Measurements from ENCODE around the gene ITSN1. TPM values are rescaled to one million over a fixed set of nuclear protein-coding genes. Genes with fewer than 3 reads are reported as not detected.

Gene ITSN1
- total RNA-seq, 2 donors from 2014 or later = 50.9 to 78.6 TPM

DNA sequence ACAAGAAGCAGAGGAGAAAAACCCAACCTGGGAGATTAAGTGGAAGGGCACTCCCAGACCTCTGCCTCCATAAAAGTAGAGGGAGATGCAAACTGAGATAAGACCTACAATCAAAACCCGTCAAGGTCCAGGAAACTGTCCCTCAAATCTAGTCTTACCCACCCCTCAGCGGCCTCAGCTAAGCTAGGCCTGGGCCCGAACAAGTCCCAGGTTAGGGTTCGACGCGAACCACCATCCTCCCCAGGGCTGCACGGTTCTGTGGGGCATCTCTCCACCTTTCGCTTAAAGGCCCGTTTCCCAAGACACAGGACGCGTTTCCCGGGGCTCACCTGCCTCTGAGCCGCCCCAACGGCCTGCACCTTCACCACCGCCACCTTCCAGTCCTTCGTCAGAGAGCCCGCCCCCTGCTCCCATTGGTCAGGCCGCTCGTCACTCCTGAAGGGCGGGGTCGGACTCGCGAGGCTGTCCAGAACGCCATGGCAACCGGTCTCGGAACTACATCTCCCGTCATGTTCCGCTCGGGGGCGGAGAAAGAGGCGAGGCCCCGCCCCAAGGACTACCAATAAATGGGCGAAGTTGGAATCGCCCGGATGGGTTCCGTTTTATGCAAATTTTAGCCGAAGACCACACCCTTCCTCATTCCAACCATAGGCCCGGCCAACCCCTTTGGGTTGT lies 812 bp upstream of the ITSN1 start, which contains the start of gene CRYZL1:
CRYZL1 (minus strand) TSS at position 390 of the 675 bp plus-strand sequence. CDS start 10,190 bp downstream, outside the sequence.
- peak; percentile 94 for ATAC-seq (ENCODE audit: insufficient number of reproducible peaks, low FRiP score, low read depth)
- Histone ChIP-seq H3K9me3 (no peaks in the 10 kb centered on the region), H3K36me3 (no peaks in the 10 kb centered on the region), H3K27me3 (replicated peaks; ENCODE audit: insufficient read depth) (no peaks in the 10 kb centered on the region), H3K27ac (peak within 1 kb of the TSS; percentile 84 to 90), H3K4me1 (ENCODE audit: control insufficient read depth in 1 of 2, low read depth in 2 of 2) (peaks cover 14 to 34% of the 10 kb centered on the region in 2 donors), H3K4me3 (peak within 1 kb of the TSS; percentile 75)
- TF ChIP-seq, protein P1, sequence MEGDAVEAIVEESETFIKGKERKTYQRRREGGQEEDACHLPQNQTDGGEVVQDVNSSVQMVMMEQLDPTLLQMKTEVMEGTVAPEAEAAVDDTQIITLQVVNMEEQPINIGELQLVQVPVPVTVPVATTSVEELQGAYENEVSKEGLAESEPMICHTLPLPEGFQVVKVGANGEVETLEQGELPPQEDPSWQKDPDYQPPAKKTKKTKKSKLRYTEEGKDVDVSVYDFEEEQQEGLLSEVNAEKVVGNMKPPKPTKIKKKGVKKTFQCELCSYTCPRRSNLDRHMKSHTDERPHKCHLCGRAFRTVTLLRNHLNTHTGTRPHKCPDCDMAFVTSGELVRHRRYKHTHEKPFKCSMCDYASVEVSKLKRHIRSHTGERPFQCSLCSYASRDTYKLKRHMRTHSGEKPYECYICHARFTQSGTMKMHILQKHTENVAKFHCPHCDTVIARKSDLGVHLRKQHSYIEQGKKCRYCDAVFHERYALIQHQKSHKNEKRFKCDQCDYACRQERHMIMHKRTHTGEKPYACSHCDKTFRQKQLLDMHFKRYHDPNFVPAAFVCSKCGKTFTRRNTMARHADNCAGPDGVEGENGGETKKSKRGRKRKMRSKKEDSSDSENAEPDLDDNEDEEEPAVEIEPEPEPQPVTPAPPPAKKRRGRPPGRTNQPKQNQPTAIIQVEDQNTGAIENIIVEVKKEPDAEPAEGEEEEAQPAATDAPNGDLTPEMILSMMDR (IDR thresholded peaks at IDR 0.05) = no peak
- peak; percentile 100 for DNase-seq (ENCODE audit: low spot score)

DNA sequence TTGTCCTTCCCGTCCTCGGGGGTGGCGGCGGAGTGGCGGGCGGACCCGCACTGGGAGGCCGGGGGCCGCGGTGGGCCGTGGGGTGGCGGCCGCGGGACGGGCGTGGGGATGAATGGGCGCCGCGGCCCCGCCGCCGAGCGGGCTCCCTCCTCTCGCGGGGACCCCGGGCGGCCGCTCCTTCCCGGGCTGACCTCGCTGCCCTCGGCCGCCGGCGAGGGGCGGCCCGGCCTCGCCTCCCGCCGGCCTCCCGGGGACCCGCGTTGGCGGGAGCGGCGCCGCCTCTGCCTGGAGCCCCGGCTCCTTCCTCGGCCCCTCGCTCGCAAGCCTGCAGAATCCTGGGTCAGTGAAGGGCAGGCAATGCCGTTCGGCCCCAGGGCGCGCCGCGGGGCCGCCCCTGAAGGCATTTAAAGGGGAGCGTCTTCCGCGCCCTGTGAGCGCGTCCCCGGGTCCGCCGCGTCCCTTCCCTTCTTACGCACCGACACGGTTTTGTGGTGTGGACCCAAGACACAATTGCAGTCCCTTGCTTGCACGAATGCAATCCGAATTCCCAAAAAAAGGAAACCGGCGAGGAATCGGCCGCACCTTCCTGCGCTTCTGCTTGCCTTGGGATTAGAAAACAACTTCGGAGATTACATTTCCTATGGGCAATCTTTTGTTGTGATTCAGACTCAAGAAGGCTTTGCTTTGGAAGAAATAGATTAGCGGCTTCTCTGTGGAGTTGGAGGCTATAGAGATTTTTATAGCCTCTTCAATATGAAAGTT lies 776 bp downstream of the ITSN1 start:
- TF ChIP-seq, protein P1 (IDR thresholded peaks at IDR 0.05) = no peak
- ATAC-seq (ENCODE audit: insufficient number of reproducible peaks, low FRiP score, low read depth) (no peak), DNase-seq (ENCODE audit: low spot score) (no peak)
- Histone ChIP-seq H3K4me3 (peak overlapping the region; percentile 75), H3K4me1 (ENCODE audit: control insufficient read depth in 1 of 2, low read depth in 2 of 2) (peaks cover 14 to 36% of the 10 kb centered on the region in 2 donors), H3K9me3 (no peaks in the 10 kb centered on the region), H3K27ac (peak overlapping the region; percentile 84 to 90), H3K27me3 (replicated peaks; ENCODE audit: insufficient read depth) (no peaks in the 10 kb centered on the region), H3K36me3 (no peaks in the 10 kb centered on the region)

DNA sequence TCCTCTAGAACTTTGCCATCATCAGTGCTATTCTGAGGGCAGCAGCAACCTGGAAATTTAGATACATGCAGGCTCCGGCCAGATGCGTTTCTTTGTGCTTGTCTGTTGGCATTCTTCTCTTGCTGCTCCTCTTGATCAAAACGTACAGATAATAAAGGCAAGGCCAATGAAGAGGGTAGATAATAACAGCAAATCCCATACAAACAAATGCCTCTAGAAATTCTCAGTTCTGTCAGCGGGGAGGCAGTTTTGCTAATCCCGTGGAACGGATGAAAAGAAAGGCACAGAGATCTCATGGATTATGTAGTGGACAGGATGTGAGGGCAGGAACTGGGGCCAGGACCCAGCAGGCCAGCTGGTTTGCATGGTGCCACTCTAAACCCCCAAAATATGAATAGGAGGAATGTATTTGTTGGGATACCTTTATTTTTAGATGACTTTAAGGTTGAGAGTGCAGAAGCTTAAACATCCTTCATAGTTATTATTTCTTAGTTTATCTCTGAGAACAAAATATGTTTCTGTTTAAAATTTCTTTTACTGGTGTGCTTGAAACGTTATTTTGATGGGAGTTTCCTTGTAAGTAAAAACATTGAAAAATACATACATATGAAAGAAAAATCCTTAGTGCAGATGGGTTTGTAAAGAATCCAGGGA lies 1.5 kb downstream of the ITSN1 start:
- H3K27ac ChIP-seq = peak overlapping the region; percentile 84 to 90
- TF ChIP-seq, protein P1 (IDR thresholded peaks at IDR 0.05) = no peak
- peaks cover 14 to 36% of the 10 kb centered on the region in 2 donors for H3K4me1 ChIP-seq (ENCODE audit: control insufficient read depth in 1 of 2, low read depth in 2 of 2)

DNA sequence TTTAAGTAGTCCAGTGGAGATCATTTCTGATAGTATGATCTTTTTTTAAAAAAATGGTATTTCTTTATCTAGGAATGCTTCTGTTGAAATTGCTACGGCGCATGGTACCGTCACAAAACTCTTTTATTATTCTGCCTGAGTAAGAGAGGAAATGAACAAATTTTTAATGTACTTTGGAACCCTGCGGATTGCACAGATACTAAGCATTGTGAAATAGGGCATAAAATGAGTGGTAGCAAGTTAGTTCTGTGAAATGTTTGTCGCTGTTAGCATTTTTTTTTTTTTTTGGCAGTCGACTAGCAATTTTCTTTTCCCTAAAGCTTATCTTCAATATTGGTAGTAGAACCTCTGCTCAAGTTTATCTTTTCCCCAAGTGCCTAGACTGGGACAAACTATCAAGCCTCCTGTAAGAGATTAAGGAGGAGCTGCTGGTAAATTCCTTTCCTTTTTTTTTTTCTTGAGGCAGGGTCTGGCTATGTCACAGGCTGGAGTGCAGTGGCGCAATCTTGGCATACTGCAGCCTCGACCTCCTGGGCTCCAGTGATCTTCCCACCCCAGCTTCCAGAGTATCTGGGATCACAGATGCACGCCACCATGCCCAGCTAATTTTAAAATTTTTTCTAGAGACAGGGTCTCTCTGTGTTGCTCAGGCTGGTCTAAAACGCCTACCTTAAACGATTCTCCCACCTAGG lies 2.2 kb downstream of the ITSN1 start:
- Histone ChIP-seq H3K4me1 (ENCODE audit: control insufficient read depth in 1 of 2, low read depth in 2 of 2) (peaks cover 14 to 36% of the 10 kb centered on the region in 2 donors), H3K9me3 (no peaks in the 10 kb centered on the region), H3K4me3 (peak overlapping the region; percentile 75), H3K27me3 (replicated peaks; ENCODE audit: insufficient read depth) (no peaks in the 10 kb centered on the region), H3K36me3 (no peaks in the 10 kb centered on the region), H3K27ac (peak overlapping the region; percentile 84 to 90)
- ATAC-seq (ENCODE audit: insufficient number of reproducible peaks, low FRiP score, low read depth) (no peak), DNase-seq (ENCODE audit: low spot score) (no peak)
- TF ChIP-seq, protein P1 (IDR thresholded peaks at IDR 0.05) = no peak

More for the DNA sequence above, 1.5 kb downstream of the ITSN1 start:
- H3K36me3 ChIP-seq = no peaks in the 10 kb centered on the region
- no peak for ATAC-seq (ENCODE audit: insufficient number of reproducible peaks, low FRiP score, low read depth)
- no peaks in the 10 kb centered on the region for H3K27me3 ChIP-seq (replicated peaks; ENCODE audit: insufficient read depth)
- DNase-seq (ENCODE audit: low spot score) = no peak
- no peaks in the 10 kb centered on the region for H3K9me3 ChIP-seq
- H3K4me3 ChIP-seq = peak overlapping the region; percentile 75
